CD4-positive, CD25-positive, alpha-beta regulatory T cell (primary cell): ENCODE results near the gene LCE2C. TPM values are rescaled to one million over a fixed set of nuclear protein-coding genes. Genes with fewer than 3 reads are reported as not detected.
"Not testable (repeated sequence)": the region's sequence is repeated elsewhere in the genome, so short reads cannot be mapped to it uniquely, and the experiment has no call there.

Experiments
- ATAC-seq, 2 donors: fragments of 150-1000 bp; cut with Tn5 transposase; one replicate each; pipeline ENCODE4 v1.10.0; 2021; ENCODE audit warnings: low read depth in 2 of 2, moderate number of reproducible peaks in 2 of 2, moderate library complexity in 1 of 2
- DNase-seq, 3 donors: peaks; one replicate each; pipeline versions ENCODE4 v3.0.0 to v3.0.0-alpha.2; 2012 to 2022; ENCODE audit warnings: mixed read lengths in 1 of 3
- H3K27ac ChIP-seq: one replicate; pipeline ENCODE4 v1.7.0; 2013; ENCODE audit warnings: mild to moderate bottlenecking, low read length; ENCODE audit not compliant: insufficient read depth, poor library complexity, severe bottlenecking
- H3K27me3 ChIP-seq: one replicate; pipeline ENCODE4 v1.7.0; 2013; ENCODE audit warnings: low read length; ENCODE audit not compliant: control insufficient read depth, insufficient read depth
- H3K36me3 ChIP-seq: one replicate; pipeline ENCODE4 v1.7.0; 2013; ENCODE audit warnings: mild to moderate bottlenecking, low read length, moderate library complexity; ENCODE audit not compliant: control insufficient read depth, insufficient read depth
- H3K4me1 ChIP-seq: 2 replicates; pipeline ENCODE4 v1.7.0; 2013; ENCODE audit warnings: mild to moderate bottlenecking, low read length; ENCODE audit not compliant: insufficient read depth, control insufficient read depth, poor library complexity, severe bottlenecking
- H3K4me3 ChIP-seq: one replicate; pipeline ENCODE4 v1.7.0; 2013; ENCODE audit warnings: low read depth, mild to moderate bottlenecking, low read length, moderate library complexity
- H3K9me3 ChIP-seq, 2 experiments: 1 replicate in 1 of 2; 2 replicates in 1 of 2; pipeline ENCODE4 v1.7.0; 2013; ENCODE audit warnings: low read length in 2 of 2, mild to moderate bottlenecking in 1 of 2, moderate library complexity in 1 of 2; ENCODE audit not compliant: control insufficient read depth in 2 of 2
- H3K27ac Mint-ChIP-seq, 3 donors: one replicate each; pipeline ENCODE4 v1.8.0; 2020 to 2022; ENCODE audit warnings: mild to moderate bottlenecking in 3 of 3, mixed read lengths in 3 of 3, moderate library complexity in 2 of 3
- H3K27me3 Mint-ChIP-seq: one replicate; pipeline ENCODE4 v1.8.0; 2022; ENCODE audit warnings: mild to moderate bottlenecking, mixed read lengths
- H3K36me3 Mint-ChIP-seq: one replicate; pipeline ENCODE4 v1.8.0; 2020; ENCODE audit warnings: mixed read lengths
- H3K4me1 Mint-ChIP-seq, 4 donors: one replicate each; pipeline ENCODE4 v1.8.0; 2020 to 2022; ENCODE audit warnings: mixed read lengths in 4 of 4, mild to moderate bottlenecking in 1 of 4
- H3K4me3 Mint-ChIP-seq, 4 donors: one replicate each; pipeline ENCODE4 v1.8.0; 2020 to 2022; ENCODE audit warnings: mild to moderate bottlenecking in 4 of 4, mixed read lengths in 4 of 4, moderate library complexity in 3 of 4
- H3K9me3 Mint-ChIP-seq, 7 donors: one replicate each; pipeline ENCODE4 v1.8.0; 2020 to 2022; ENCODE audit warnings: mixed read lengths in 7 of 7, mild to moderate bottlenecking in 3 of 7, moderate library complexity in 2 of 7
- polyA plus RNA-seq, 4 donors: library from polyadenylated mRNA; unstranded; fragments of 300-500 nt; fragmentation: Illumina TruSeq; gene quantifications; one replicate each; pipeline ENCODE4 v1.2.3, GENCODE V29; 2021
- total RNA-seq: library from RNA; stranded (reverse); gene quantifications from one replicate; pipeline ENCODE4 v1.2.3, GENCODE V29; 2022

LCE2C gene
- total and polyA plus RNA-seq, 5 donors from 2014 or later, result not detected

DNA sequence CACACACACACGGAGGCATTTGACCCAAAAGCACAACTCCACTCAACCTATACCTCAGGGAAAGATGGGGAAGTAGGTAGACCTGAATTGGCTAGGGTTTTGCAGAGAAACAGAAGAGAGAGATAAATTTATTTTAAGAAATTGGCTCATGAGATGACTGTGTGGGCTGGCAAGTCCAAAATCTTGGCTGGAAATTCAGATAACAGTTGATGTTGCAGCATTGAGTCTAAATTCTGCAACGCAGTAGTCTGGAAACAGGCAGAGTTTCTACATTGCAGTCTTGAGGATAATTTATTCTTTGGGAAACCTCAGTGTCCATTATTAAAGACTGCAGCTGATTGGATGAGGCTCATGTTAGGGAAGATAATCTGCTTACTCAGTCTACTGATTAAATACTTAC is 6.5 kb downstream of the LCE2C start:
- no peak overlapping the region for H3K27ac ChIP-seq
- ATAC-seq (no peak), DNase-seq (no peak)
- H3K4me3 ChIP-seq, result no peak overlapping the region
- Mint-ChIP-seq H3K9me3 (no peaks in the 10 kb centered on the region), H3K36me3 (no peaks in the 10 kb centered on the region), H3K27ac (no peak overlapping the region), H3K4me1 (no peaks in the 10 kb centered on the region), H3K4me3 (no peak overlapping the region), H3K27me3 (peaks cover 8% of the 10 kb centered on the region)
- no peaks in the 10 kb centered on the region for H3K36me3 ChIP-seq
- H3K27me3 ChIP-seq, result peaks cover 4% of the 10 kb centered on the region
- no peaks in the 10 kb centered on the region for H3K4me1 ChIP-seq
- H3K9me3 ChIP-seq, result no peaks in the 10 kb centered on the region

DNA sequence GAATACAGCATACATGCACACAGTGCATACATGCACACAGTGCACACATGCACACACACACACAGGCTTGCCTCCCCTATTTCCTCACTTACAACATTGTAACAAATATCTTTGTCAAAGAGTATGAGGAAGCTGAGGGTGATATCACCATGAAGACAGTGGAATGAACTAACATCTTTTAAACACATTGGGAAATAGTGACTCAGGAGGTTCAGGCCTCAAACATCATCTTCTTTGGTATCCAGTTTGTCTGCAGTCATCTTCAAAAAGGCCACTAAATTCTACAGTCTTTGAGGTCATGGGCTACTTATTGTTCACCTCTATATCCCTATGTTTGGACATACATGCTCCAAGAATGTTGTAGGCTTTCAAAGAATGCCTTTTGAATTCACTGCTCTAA is 8.8 kb downstream of the LCE2C start:
- ATAC-seq (no peak), DNase-seq (no peak)
- Mint-ChIP-seq H3K9me3 (no peaks in the 10 kb centered on the region), H3K4me1 (no peaks in the 10 kb centered on the region), H3K27ac (no peak overlapping the region), H3K36me3 (no peaks in the 10 kb centered on the region), H3K4me3 (no peak overlapping the region), H3K27me3 (peaks cover 14% of the 10 kb centered on the region)
- Histone ChIP-seq H3K36me3 (no peaks in the 10 kb centered on the region), H3K4me1 (no peaks in the 10 kb centered on the region), H3K27ac (no peak overlapping the region), H3K27me3 (peaks cover 5% of the 10 kb centered on the region), H3K9me3 (no peaks in the 10 kb centered on the region), H3K4me3 (no peak overlapping the region)

DNA sequence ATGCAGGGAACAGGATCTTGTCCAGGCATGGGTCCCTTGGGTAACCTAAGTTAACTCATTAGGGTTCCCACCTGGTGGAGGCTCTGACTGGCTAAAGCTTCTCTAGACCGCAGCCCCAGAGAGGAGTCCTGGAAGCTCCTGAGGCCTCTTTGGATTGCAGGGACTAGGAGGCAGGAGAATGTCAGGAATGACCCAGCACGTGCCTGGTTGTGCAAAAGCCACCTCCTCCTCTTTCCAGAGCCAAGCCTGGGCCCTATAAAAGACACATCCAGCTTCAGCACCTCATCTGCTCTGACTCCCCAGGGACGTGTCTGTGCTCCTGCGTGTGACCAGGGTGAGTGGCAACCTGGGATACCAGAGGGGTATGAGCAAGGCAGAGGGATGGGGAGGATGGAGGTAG is 10.7 kb downstream of the LCE2C start, which contains the start of gene LCE2B:
LCE2B (plus strand) TSS at position 301 of the 400 bp plus-strand sequence. CDS start 721 bp downstream, outside the sequence.
- H3K27ac ChIP-seq, H3K9me3 Mint-ChIP-seq, H3K27ac Mint-ChIP-seq, H3K36me3 Mint-ChIP-seq, H3K27me3 ChIP-seq, H3K4me1 ChIP-seq, H3K4me1 Mint-ChIP-seq, H3K4me3 ChIP-seq, H3K4me3 Mint-ChIP-seq, ATAC-seq, H3K9me3 ChIP-seq, DNase-seq, H3K36me3 ChIP-seq: not testable (repeated sequence)
- peaks cover 11% of the 10 kb centered on the region for H3K27me3 Mint-ChIP-seq

DNA sequence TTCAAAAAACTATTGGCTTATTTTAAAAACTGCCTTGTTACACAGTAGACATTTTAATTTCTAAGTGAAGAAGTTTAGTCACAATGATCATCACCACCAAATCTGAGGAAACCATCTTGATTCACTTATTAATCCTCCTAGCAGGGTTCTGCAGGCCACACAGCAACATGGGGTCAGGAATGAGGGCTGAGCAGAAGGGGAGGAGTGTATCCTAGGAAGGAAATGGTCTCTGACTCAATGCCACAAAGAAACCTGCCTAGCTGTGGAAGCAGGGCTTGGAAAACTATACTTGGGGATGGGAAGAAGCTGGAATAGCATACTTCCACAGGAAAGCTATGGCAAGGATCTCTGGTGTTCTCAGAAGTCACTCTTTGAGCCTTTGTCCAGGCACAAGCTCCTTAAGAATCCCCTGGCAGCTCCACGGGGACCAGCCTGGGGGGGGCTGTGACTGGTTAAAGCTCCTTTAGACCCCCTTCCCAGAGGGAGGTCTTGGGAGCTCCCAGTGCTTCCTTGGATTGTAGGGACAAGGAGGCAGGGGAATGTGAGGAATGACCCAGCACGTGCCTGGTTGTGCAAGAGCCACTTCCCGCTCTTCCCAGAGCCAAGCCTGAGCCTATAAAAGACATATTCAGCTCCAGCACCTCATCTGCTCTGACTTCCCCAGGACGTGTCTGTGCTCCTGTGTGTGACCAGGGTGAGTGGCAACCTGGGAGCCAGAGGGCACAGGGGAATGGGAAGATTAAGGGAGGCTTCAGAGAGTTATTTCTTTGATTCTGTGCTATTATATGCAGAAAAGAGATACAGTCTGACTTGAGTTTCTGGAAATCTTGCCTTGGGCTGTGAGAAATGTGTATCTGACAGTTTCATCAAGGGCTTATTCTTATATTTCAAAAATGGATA is 22.9 kb downstream of the LCE2C start, which contains the start of gene LCE2A:
LCE2A (plus strand) TSS at position 645 of the 900 bp plus-strand sequence. CDS start 557 bp downstream, outside the sequence.
- Histone ChIP-seq H3K4me1 (no peaks in the 10 kb centered on the region), H3K4me3 (no peak within 1 kb of the TSS), H3K9me3 (no peaks in the 10 kb centered on the region), H3K27me3 (no peaks in the 10 kb centered on the region), H3K27ac (no peak within 1 kb of the TSS), H3K36me3 (no peaks in the 10 kb centered on the region)
- Mint-ChIP-seq H3K27ac (no peak within 1 kb of the TSS), H3K9me3 (peaks cover 0 to 6% (median 1%) of the 10 kb centered on the region in 7 donors), H3K4me3 (no peak within 1 kb of the TSS), H3K36me3 (no peaks in the 10 kb centered on the region), H3K27me3 (peaks cover 14% of the 10 kb centered on the region), H3K4me1 (peaks cover 0 to 4% (median 0%) of the 10 kb centered on the region in 4 donors)
- ATAC-seq, result no peak
- no peak for DNase-seq

DNA sequence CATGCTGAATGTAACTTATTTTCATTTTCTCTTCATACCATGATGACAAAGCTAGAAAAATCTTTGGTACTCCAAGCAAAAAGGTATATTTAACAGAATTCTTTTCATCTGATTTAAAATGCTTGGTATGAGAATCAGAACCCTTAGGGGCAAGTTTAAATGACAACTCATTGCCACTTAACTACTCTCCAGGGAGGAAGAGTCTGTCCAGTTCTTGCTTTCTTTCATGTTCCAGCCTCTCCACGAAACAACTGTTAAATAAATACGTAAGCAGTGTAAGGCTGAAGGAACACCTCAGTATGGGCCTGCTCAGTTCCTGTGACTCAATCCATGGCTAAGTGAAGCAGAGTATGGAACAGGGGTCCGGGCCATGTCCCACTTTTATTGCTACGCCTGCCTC is 24.7 kb downstream of the LCE2C start:
- peaks cover 0 to 4% (median 0%) of the 10 kb centered on the region in 4 donors for H3K4me1 Mint-ChIP-seq
- H3K4me3 Mint-ChIP-seq, result no peak overlapping the region
- peaks cover 2% of the 10 kb centered on the region for H3K27me3 ChIP-seq
- no peak overlapping the region for H3K27ac Mint-ChIP-seq
- peaks cover 15% of the 10 kb centered on the region for H3K27me3 Mint-ChIP-seq
- no peaks in the 10 kb centered on the region for H3K36me3 Mint-ChIP-seq
- no peak overlapping the region for H3K27ac ChIP-seq
- H3K9me3 Mint-ChIP-seq, result peaks cover 0 to 5% (median 3%) of the 10 kb centered on the region in 7 donors
- no peak overlapping the region for H3K4me3 ChIP-seq
- ATAC-seq (no peak), DNase-seq (no peak)
- H3K36me3 ChIP-seq, result no peaks in the 10 kb centered on the region
- H3K4me1 ChIP-seq, result no peaks in the 10 kb centered on the region
- H3K9me3 ChIP-seq, result peaks cover 0 to 2% of the 10 kb centered on the region in 2 experiments

DNA sequence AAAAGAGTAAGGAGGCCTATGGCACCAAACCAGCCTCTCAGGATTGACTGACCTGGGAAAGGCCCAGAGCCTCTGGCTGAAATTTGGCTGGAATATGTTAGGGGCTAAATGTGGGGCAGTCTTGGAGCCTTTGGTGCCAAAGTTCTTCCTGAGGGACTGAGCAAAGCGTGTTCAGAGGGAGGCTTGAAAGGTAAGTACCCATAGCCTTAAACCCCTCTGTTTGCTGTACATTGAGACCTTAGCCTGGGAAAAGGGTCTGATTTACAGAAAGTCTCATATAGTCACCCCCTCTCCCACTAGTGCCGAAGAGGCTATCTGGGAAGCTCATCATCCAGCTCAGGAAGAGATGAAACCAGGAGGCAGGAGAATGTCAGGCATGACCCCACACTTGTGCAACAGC is 32.8 kb downstream of the LCE2C start, which contains the start of gene LCE4A:
LCE4A (plus strand) TSS at position 301 of the 400 bp plus-strand sequence. CDS start 916 bp downstream, outside the sequence.
- Mint-ChIP-seq H3K9me3 (peaks cover 0 to 7% (median 2%) of the 10 kb centered on the region in 7 donors), H3K4me3 (no peak within 1 kb of the TSS), H3K4me1 (no peaks in the 10 kb centered on the region), H3K36me3 (no peaks in the 10 kb centered on the region), H3K27me3 (peaks cover 23% of the 10 kb centered on the region), H3K27ac (no peak within 1 kb of the TSS)
- no peaks in the 10 kb centered on the region for H3K4me1 ChIP-seq
- no peak within 1 kb of the TSS for H3K4me3 ChIP-seq
- DNase-seq (no peak), ATAC-seq (no peak)
- H3K27me3 ChIP-seq, result peaks cover 9% of the 10 kb centered on the region
- no peaks in the 10 kb centered on the region for H3K36me3 ChIP-seq
- no peak within 1 kb of the TSS for H3K27ac ChIP-seq
- H3K9me3 ChIP-seq, result peaks cover 0 to 2% of the 10 kb centered on the region in 2 experiments

DNA sequence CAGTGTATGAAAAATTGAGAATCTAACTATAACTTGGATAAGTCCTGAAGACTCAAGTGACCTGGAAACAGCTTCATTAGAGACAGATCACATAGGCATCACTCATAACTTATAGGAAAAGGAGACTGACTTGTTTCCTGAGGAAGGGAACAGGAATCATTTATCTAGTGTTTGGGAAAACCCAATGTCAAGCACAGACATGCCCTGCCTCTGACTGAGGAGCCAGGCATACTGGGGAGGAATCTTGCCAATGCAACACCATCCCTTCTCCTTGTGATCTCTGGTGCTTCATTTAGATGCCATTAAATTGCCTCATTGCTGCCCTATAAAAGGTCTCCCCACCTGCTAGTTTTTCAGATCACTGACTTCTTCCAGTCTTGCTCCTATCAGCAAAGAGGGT is 43.2 kb downstream of the LCE2C start:
- no peaks in the 10 kb centered on the region for H3K36me3 ChIP-seq
- no peaks in the 10 kb centered on the region for H3K36me3 Mint-ChIP-seq
- ATAC-seq (no peak), DNase-seq (no peak)
- peaks cover 6% of the 10 kb centered on the region for H3K27me3 Mint-ChIP-seq
- H3K27ac ChIP-seq, result no peak overlapping the region
- no peaks in the 10 kb centered on the region for H3K4me1 Mint-ChIP-seq
- H3K4me3 ChIP-seq, result no peak overlapping the region
- no peaks in the 10 kb centered on the region for H3K4me1 ChIP-seq
- H3K4me3 Mint-ChIP-seq, result no peak overlapping the region
- no peak overlapping the region for H3K27ac Mint-ChIP-seq
- peaks cover 0 to 6% (median 2%) of the 10 kb centered on the region in 7 donors for H3K9me3 Mint-ChIP-seq
- no peaks in the 10 kb centered on the region for H3K9me3 ChIP-seq
- no peaks in the 10 kb centered on the region for H3K27me3 ChIP-seq
